NCI-H2029 treated with DMSO at 0.1 percent for 48 hours (cell line): ENCODE results near the gene CLDN24.
A peak's percentile ranks its signal among the peaks of the same experiment; 100 is the strongest.

Source experiments
- DNase-seq: peaks from one replicate; lab custom pipeline; 2025; lab: John Stamatoyannopoulos, UW

Gene CLDN24

DNA sequence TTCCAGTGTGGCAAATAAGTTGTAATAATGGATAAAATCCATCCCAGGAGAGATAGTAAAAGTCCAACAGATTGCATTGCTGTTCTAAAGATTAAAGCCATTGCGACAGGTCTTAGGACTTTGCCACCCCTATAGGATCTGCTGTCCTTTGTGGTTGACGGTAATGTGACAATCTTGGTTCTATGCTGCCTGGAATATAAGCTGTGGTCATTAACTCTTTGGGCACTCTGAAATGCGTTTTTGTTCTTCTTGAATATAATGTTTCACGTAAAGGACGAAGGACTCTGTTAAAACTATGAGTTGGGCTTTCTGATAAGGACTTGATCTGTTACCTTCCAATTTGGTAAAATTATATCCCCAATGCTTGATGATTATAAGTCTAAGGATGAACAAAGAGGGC, at the start of gene CLDN24:
TSS of gene CLDN24 (minus strand) at position 101 of the 400 bp plus-strand sequence. CDS start at position 101, 0 bp downstream.
- DNase-seq = no peak

GRCh38 chr4:183370786-183371185, 48.6 kb upstream of the CLDN24 start:
- DNase-seq = no peak

DNA sequence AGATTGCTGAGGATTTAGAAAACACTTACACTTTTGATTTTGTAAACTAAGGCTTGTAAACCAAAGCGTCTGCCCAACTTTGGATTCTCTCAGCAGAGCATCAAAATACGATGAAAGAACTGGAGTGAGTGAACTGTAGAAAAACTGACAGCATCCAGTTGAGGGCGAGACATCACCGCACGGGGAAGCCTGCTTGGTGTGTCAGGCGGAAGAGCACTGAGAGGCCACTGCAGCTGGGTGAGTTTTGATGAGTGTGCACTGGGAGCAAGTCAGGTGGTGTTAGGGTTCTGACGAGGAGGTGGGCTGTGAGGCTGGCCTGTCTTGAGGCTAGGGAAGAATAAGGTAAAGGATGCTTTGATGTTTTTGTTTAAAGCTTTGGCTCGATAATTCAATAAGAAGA, 46.8 kb upstream of the CLDN24 start:
- no peak for DNase-seq

- no peak for DNase-seq
Measured at GRCh38 chr4:183366206-183366835, 44.1 kb upstream of the CLDN24 start.

DNA sequence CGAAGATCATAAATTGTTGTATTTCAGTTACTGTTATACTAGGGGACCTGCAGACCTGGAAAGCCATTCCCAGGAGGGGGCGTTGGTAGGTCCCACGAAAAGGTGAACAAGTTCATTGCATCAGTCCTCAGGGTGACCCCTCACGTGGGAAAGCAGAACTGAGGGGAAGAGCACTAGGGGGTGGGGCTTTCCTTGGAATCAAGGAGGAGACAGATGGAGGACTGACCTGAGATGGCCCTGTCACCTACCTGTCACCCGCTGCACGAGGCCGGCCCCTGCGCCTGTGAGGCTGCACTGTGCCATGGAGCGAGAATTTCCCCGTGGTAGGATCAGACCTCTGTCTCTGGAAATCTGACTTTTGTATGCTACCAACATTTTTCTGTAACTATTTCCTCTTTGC, 41.8 kb upstream of the CLDN24 start:
- no peak for DNase-seq

- DNase-seq = no peak
Measured at GRCh38 chr4:183362916-183363542, 40.8 kb upstream of the CLDN24 start.

GRCh38 chr4:183362036-183362435, 39.8 kb upstream of the CLDN24 start:
- DNase-seq = no peak

- no peak for DNase-seq
Measured at GRCh38 chr4:183360161-183360919, 38.1 kb upstream of the CLDN24 start.

DNA sequence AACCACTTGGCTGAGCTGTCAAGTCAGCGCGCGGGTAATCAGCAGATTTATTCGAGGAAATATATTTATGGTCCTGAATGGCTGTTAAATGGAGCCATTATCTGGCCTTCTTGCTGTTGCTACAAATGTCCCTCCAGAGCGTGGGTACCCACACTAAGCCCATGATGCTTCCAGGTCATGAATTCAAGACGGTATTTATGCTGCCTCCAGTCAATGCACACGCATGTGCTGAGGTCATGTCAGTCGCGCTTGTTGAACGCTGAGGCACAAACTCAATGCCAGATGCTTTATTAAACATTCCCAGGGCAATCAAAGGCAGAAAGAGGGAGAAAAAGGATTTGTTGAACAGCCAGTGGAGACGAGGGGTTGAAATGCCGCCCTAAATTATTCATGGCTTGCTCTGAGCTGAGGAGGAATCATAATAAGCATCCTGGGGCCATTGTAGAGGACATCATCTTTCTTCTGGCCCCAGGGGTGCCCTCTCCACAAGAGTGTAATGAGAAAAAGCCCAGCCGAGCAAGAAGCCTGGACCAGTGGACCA, 36.1 kb upstream of the CLDN24 start:
- no peak for DNase-seq

GRCh38 chr4:183356931-183357675, 34.9 kb upstream of the CLDN24 start:
- no peak for DNase-seq

DNA sequence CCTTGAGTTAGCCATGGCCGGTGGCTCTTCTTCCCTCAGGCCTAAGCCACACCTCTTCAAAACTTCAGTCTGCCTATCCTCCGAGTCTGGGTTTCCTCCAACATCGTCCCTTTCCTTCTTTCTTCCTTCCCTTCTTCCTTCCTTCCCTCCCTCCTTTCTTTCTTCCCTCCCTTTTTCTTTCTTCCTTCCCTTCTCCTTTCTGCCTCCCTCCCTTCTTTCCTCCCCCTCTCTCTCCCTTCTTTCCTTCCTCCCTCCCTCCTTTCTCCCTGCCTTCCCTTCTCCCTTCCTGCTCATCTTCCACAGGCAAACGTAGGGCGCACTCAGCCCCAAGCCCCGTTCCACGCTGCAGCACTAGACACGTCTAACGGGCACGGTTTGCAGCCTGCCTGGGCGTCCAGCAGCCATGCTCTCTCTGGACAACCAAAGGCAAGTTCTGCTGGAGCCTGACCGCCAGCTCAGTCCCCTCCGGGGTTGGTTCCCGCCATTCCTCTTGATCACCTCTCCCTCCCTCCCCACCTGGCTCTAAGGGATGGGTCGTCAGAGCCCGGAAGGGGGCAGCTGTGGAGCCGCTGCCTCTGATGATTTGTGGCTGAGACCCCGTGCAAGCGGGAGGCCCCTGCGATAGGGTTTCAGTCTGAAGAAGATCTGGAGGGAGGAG, 34.1 kb upstream of the CLDN24 start:
- no peak for DNase-seq

GRCh38 chr4:183355405-183355804, 33.2 kb upstream of the CLDN24 start:
- no peak for DNase-seq

- DNase-seq = peak; percentile 20
Measured at GRCh38 chr4:183354219-183354618, 32.0 kb upstream of the CLDN24 start.

GRCh38 chr4:183353557-183353956, 31.3 kb upstream of the CLDN24 start:
- no peak for DNase-seq

DNA sequence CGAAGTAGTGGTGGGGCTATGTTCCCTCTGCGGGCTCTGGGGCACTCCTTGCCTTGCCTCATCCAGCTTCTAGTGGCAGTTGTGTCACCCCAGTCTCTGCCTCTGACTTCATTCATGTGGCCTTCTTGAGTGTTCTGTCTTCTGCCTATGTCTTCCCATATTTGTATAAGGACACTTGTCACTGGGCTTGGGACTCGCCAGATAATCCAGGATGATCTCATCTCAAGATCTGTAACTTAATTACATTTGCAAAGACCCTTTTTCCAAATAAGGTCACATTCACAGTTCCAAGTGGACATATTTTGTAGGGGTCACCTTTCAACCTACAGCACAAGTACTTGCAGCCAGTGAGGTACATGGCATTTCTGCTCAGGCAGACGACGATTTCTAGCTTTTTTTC, 30.3 kb upstream of the CLDN24 start:
- no peak for DNase-seq

DNA sequence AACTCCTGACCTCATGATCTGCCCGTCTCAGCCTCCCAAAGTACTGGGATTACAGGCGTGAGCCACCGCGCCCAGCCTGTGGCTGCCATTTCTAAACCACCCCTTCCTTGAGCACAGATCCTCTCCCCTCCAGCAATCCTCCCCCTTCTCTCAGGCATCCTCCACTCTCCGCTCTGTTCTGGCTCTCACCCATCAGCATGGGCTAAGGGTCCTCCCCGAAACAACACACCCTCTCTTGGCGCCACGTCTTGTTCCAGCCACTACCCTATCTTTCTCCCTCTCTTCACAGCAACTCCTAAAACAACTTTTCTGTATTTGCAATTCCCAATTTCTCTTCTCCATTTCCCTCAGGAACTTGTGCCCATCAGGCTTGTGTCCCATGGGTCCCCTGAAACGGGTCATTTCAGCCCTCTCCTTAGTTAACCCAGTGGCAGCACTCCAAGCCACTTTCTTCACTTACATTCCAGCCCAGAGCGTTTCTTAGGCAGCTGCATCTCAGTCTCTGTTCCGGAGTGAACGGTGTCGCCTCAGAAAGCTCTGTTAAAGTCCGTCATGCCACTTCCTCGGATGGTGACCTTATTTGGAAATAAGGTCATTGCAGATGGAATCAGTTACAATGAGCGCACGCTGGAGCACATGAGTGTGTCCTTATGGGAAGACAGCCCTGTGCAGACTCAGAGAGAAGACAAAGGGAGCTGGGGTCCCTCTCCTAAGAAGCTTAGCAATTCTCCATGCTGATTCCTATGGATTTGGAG, 28.3 kb upstream of the CLDN24 start:
- no peak for DNase-seq

DNA sequence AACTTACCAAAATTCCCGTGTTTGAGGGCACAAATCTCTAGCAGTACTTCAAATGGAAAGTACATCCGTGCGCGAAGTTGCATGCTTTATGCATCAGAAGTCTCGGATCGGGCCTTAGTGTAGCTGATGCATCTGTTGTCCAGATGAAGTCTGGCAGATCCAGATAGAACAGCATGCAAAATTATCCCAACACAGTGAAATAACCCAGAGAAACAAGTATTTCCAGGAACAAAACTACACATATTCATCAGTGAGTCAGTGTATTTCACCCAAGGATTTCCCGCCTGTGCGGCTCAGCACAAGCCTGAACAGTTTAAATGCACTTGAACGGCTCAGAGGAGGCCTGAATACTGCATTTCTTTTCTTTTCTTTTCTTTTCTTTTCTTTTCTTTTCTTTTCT, 27.4 kb upstream of the CLDN24 start:
- no peak for DNase-seq

DNA sequence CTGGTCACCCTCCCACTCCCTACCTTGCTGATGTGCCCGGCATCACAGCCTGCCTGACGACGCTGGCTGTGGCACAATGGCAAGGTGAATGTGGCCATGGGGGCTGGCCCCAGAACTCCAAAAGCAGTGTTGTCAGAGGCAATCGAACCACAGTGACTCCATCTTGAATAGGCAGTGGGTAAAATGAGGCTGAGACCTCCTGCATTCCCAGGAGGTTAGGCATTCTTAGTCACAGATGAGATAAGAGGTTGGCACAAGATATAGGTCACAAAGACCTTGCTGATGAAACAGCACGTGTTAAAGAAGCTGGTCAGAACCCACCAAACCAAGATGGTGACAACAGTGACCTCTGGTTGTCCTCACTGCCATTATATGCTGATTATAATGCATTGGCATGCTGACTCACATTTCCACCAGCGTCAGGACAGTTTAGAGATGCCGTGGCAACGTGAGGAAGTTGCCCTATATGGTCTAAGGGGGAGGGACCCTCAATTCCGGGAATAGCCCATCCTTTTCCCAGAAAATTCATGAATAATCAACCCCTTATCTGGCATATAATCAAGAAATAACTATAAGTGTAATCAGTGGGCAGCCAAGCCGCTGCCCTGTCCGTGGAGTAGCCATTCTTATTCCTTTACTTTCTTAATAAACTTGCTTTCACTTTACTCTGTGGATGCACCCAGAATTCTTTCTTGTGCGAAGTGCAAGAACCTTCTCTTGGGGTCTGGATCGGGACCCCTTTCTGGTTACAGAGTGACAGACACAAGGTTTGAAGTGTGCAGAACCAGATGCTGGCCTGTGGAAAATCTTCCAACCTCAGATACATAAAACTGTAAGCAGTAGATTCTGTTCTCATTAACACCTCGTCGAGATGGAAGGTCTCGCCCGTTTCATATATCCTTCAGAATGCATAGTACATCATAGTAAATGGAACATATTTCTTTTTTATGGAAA, 26.8 kb upstream of the CLDN24 start:
- no peak for DNase-seq

GRCh38 chr4:183348136-183348535, 25.9 kb upstream of the CLDN24 start:
- DNase-seq = no peak

DNA sequence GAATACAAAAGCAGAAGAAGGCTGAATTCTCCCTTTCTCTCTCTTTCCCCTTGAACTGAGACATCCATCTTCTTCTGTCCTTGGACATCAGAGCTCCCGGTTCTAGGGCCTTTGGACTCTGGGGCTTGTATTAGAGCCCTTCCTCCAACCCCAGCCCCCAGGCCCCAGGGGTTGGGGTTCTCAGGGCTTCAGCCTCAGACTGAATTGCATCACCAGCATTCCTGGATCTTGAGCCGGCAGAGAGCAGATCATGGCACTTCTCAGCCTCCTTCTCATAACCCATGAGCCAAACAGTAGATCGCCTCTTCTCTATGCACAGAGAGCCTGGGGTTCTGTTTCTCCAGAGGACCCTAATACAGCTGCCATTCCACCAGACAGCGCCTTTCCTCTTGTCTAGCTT, 25.3 kb upstream of the CLDN24 start:
- DNase-seq = no peak
